Measurements from ENCODE around the gene SLX4IP.

DNA sequence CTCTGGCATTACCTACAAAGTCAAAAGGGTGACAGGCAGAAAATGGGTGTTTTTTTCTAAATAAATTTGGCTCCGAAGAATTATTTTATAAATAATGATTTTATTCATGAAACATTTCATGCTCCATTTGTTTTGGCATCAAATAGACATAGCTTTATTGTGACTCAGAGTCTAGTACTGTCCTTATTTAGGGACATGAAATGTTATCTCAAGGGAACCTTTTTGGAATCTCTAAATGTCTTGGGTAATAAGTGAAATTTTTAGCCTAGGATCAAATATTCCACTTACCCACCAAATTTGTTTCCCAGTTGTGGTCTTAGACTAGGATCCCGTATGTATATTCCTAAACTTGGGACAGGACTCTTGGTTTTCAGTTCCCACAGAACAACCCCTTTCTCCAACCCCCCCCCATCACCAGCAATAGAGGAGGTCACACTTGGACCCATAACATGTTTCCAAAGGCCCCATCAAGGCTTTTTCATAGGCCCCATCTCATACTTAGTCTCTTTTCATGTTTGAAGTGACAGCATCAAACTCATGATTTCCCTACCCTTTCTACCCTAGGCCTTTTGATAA is 156.9 kb downstream of the SLX4IP start:
- TF ChIP-seq, protein P1, sequence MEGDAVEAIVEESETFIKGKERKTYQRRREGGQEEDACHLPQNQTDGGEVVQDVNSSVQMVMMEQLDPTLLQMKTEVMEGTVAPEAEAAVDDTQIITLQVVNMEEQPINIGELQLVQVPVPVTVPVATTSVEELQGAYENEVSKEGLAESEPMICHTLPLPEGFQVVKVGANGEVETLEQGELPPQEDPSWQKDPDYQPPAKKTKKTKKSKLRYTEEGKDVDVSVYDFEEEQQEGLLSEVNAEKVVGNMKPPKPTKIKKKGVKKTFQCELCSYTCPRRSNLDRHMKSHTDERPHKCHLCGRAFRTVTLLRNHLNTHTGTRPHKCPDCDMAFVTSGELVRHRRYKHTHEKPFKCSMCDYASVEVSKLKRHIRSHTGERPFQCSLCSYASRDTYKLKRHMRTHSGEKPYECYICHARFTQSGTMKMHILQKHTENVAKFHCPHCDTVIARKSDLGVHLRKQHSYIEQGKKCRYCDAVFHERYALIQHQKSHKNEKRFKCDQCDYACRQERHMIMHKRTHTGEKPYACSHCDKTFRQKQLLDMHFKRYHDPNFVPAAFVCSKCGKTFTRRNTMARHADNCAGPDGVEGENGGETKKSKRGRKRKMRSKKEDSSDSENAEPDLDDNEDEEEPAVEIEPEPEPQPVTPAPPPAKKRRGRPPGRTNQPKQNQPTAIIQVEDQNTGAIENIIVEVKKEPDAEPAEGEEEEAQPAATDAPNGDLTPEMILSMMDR (IDR thresholded peaks at IDR 0.05 in 2 of 3, conservative IDR thresholded peaks at IDR 0.05 in 1 of 3; ENCODE audit: borderline replicate concordance in 1 of 3, insufficient read depth in 1 of 3, low read depth in 2 of 3, low read length in 2 of 3), result no peak
- TF ChIP-seq, protein P2, sequence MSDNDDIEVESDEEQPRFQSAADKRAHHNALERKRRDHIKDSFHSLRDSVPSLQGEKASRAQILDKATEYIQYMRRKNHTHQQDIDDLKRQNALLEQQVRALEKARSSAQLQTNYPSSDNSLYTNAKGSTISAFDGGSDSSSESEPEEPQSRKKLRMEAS (IDR thresholded peaks at IDR 0.05), result no peak
- TF ChIP-seq, protein P3, sequence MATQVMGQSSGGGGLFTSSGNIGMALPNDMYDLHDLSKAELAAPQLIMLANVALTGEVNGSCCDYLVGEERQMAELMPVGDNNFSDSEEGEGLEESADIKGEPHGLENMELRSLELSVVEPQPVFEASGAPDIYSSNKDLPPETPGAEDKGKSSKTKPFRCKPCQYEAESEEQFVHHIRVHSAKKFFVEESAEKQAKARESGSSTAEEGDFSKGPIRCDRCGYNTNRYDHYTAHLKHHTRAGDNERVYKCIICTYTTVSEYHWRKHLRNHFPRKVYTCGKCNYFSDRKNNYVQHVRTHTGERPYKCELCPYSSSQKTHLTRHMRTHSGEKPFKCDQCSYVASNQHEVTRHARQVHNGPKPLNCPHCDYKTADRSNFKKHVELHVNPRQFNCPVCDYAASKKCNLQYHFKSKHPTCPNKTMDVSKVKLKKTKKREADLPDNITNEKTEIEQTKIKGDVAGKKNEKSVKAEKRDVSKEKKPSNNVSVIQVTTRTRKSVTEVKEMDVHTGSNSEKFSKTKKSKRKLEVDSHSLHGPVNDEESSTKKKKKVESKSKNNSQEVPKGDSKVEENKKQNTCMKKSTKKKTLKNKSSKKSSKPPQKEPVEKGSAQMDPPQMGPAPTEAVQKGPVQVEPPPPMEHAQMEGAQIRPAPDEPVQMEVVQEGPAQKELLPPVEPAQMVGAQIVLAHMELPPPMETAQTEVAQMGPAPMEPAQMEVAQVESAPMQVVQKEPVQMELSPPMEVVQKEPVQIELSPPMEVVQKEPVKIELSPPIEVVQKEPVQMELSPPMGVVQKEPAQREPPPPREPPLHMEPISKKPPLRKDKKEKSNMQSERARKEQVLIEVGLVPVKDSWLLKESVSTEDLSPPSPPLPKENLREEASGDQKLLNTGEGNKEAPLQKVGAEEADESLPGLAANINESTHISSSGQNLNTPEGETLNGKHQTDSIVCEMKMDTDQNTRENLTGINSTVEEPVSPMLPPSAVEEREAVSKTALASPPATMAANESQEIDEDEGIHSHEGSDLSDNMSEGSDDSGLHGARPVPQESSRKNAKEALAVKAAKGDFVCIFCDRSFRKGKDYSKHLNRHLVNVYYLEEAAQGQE (IDR thresholded peaks at IDR 0.05; ENCODE audit: low read depth), result no peak
- TF ChIP-seq EZH2 (IDR thresholded peaks at IDR 0.05) (no peak), POLR2AphosphoS5 (IDR thresholded peaks at IDR 0.05; ENCODE audit: low read depth, low read length) (no peak), ELF1 (IDR thresholded peaks at IDR 0.05; ENCODE audit: borderline replicate concordance, low read depth) (no peak), YY1 (IDR thresholded peaks at IDR 0.05; ENCODE audit: extremely low read depth, insufficient replicate concordance, low read depth, low read length) (no peak), SP1 (IDR thresholded peaks at IDR 0.05; ENCODE audit: low read depth) (no peak), POLR2A (IDR thresholded peaks at IDR 0.05; ENCODE audit: borderline replicate concordance, extremely low read depth, insufficient read depth, insufficient read length) (no peak)
- TF ChIP-seq, protein P4, sequence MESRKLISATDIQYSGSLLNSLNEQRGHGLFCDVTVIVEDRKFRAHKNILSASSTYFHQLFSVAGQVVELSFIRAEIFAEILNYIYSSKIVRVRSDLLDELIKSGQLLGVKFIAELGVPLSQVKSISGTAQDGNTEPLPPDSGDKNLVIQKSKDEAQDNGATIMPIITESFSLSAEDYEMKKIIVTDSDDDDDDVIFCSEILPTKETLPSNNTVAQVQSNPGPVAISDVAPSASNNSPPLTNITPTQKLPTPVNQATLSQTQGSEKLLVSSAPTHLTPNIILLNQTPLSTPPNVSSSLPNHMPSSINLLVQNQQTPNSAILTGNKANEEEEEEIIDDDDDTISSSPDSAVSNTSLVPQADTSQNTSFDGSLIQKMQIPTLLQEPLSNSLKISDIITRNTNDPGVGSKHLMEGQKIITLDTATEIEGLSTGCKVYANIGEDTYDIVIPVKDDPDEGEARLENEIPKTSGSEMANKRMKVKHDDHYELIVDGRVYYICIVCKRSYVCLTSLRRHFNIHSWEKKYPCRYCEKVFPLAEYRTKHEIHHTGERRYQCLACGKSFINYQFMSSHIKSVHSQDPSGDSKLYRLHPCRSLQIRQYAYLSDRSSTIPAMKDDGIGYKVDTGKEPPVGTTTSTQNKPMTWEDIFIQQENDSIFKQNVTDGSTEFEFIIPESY (IDR thresholded peaks at IDR 0.05; ENCODE audit: extremely low read depth, insufficient replicate concordance, low read length), result no peak

Data from HCT116 (cell line).